CD8-positive, alpha-beta memory T cell (primary cell): ENCODE results near the gene PGM2. TPM values are rescaled to one million over a fixed set of nuclear protein-coding genes. Genes with fewer than 3 reads are reported as not detected.

Experiments used
- CTCF ChIA-PET: fragments of 350-600 bp; sonication (Branson Sonifier 250); formaldehyde crosslinking; loops from one replicate; lab custom pipeline; 2021; ENCODE audit warnings: antibody characterized with exemption; lab: Charles Lee
- POLR2A ChIA-PET: fragments of 350-600 bp; sonication (Branson Sonifier 250); formaldehyde crosslinking; loops from one replicate; lab custom pipeline; 2021; ENCODE audit warnings: antibody characterized with exemption; lab: Charles Lee
- DNase-seq, 5 donors: peaks; one replicate each; pipeline versions ENCODE4 v3.0.0 to v3.0.0-alpha.2; 2020 to 2022; ENCODE audit warnings: mixed read lengths in 1 of 5
- H3K27ac ChIP-seq: one replicate; pipeline ENCODE4 v1.7.0; 2013; ENCODE audit warnings: low read depth, mild to moderate bottlenecking, low read length, moderate library complexity
- H3K27me3 ChIP-seq: 2 replicates; pipeline ENCODE4 v1.7.0; 2013; ENCODE audit warnings: low read length, mild to moderate bottlenecking; ENCODE audit not compliant: insufficient read depth, poor library complexity, severe bottlenecking
- H3K36me3 ChIP-seq: 2 replicates; pipeline ENCODE4 v1.7.0; 2013; ENCODE audit warnings: mild to moderate bottlenecking, low read length, moderate library complexity; ENCODE audit not compliant: insufficient read depth
- H3K4me1 ChIP-seq: 2 replicates; pipeline ENCODE4 v1.7.0; 2013; ENCODE audit warnings: mild to moderate bottlenecking, low read length, moderate library complexity; ENCODE audit not compliant: insufficient read depth
- H3K4me3 ChIP-seq: 2 replicates; pipeline ENCODE4 v1.7.0; 2013; ENCODE audit warnings: mild to moderate bottlenecking, low read length
- H3K9me3 ChIP-seq: 2 replicates; pipeline ENCODE4 v1.7.0; 2013; ENCODE audit warnings: mild to moderate bottlenecking, low read length
- H3K27ac Mint-ChIP-seq, 8 donors: one replicate each; pipeline ENCODE4 v1.8.0; 2020 to 2021; ENCODE audit warnings: mixed read lengths in 8 of 8, mild to moderate bottlenecking in 6 of 8, inconsistent platforms in 3 of 8, moderate library complexity in 3 of 8
- H3K27me3 Mint-ChIP-seq, 2 donors: one replicate each; pipeline ENCODE4 v1.8.0; 2020 to 2021; ENCODE audit warnings: mixed read lengths in 2 of 2, mild to moderate bottlenecking in 1 of 2, moderate library complexity in 1 of 2
- H3K36me3 Mint-ChIP-seq, 3 donors: one replicate each; pipeline ENCODE4 v1.8.0; 2020 to 2021; ENCODE audit warnings: mixed read lengths in 3 of 3, inconsistent platforms in 1 of 3, mild to moderate bottlenecking in 1 of 3
- H3K4me1 Mint-ChIP-seq, 3 donors: one replicate each; pipeline ENCODE4 v1.8.0; 2020 to 2021; ENCODE audit warnings: mixed read lengths in 3 of 3, inconsistent platforms in 1 of 3, mild to moderate bottlenecking in 1 of 3
- H3K4me3 Mint-ChIP-seq, 7 donors: one replicate each; pipeline ENCODE4 v1.8.0; 2020 to 2021; ENCODE audit warnings: mixed read lengths in 7 of 7, mild to moderate bottlenecking in 6 of 7, moderate library complexity in 4 of 7, inconsistent platforms in 2 of 7
- H3K9me3 Mint-ChIP-seq, 5 donors: one replicate each; pipeline ENCODE4 v1.8.0; 2020 to 2022; ENCODE audit warnings: mixed read lengths in 5 of 5, mild to moderate bottlenecking in 3 of 5, moderate library complexity in 2 of 5, inconsistent platforms in 1 of 5
- polyA plus RNA-seq: library from polyadenylated mRNA; unstranded; fragments of 300-500 nt; fragmentation: Illumina TruSeq; gene quantifications from one replicate; pipeline ENCODE4 v1.2.3, GENCODE V29; 2021
- total RNA-seq, 2 experiments: library from RNA; stranded (reverse); gene quantifications; one replicate each; pipeline ENCODE4 v1.2.3, GENCODE V29; 2021

The PGM2 gene
- total and polyA plus RNA-seq, 3 experiments from 2014 or later: 18.1 to 65.9 (median 62.3) TPM

DNA sequence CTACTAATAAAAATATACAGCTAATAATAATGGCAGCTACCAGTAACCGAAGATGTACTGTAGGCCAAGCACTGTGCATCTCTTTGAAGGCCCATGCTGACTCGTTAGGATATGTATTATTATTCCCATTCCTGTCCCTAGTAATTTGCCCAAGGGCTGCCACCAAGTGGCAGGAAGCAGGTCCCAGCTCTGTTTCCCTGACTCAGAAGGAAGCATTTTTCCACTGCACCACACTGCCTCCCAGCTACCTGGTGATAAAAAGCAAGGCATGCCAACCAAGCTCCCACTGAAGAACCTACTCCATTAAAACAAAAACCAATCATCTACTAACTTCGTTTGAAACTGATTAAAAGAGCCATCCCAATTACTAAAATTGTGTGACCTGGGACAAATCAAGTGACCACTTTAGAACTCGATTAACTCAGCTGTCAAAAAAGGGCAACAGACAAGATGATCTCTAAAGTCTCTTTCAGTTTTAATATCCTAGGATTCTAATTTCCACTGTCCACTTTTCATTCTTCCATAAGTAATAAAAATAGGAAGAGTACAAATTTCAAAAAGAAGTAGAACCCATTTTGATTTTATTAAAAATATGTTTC, 24.3 kb upstream of the PGM2 start:
- POLR2A ChIA-PET: no interaction called here
- H3K27ac Mint-ChIP-seq: no peak overlapping the region
- H3K4me1 Mint-ChIP-seq: no peaks in the 10 kb centered on the region

GRCh38 chr4:37803348-37803973, 23.0 kb upstream of the PGM2 start:
- no peaks in the 10 kb centered on the region for H3K9me3 ChIP-seq
- H3K4me1 ChIP-seq: no peaks in the 10 kb centered on the region
- H3K4me3 ChIP-seq: no peak overlapping the region
- Mint-ChIP-seq H3K36me3 (no peaks in the 10 kb centered on the region), H3K9me3 (no peaks in the 10 kb centered on the region), H3K27me3 (peaks cover 2 to 7% of the 10 kb centered on the region in 2 donors), H3K4me1 (no peaks in the 10 kb centered on the region), H3K27ac (no peak overlapping the region), H3K4me3 (no peak overlapping the region)
- H3K27ac ChIP-seq: no peak overlapping the region
- H3K27me3 ChIP-seq: no peaks in the 10 kb centered on the region
- no peaks in the 10 kb centered on the region for H3K36me3 ChIP-seq
- ChIA-PET CTCF (interaction anchor here (0.9 to 1.9 kb wide), 13 partner anchors 22 to 238 kb away, joined by 3 to 8 read pairs (median 4); partner anchors contain the start of gene PGM2), POLR2A (no interaction called here)
- DNase-seq: peak in 2 of 5 donors; percentile 37 to 47

More for the DNA sequence above, 24.3 kb upstream of the PGM2 start:
- no peaks in the 10 kb centered on the region for H3K36me3 Mint-ChIP-seq
- peaks cover 2 to 7% of the 10 kb centered on the region in 2 donors for H3K27me3 Mint-ChIP-seq
- Histone ChIP-seq H3K4me3 (no peak overlapping the region), H3K27ac (no peak overlapping the region), H3K36me3 (no peaks in the 10 kb centered on the region), H3K4me1 (no peaks in the 10 kb centered on the region), H3K27me3 (no peaks in the 10 kb centered on the region), H3K9me3 (no peaks in the 10 kb centered on the region)
- CTCF ChIA-PET: interaction anchor here (0.5 to 2.0 kb wide), 9 partner anchors 11 to 241 kb away, joined by 3 to 23 read pairs (median 3); no protein-coding TSS in a partner anchor
- H3K4me3 Mint-ChIP-seq: no peak overlapping the region
- no peaks in the 10 kb centered on the region for H3K9me3 Mint-ChIP-seq
- DNase-seq: no peak

GRCh38 chr4:37805091-37805490, 21.4 kb upstream of the PGM2 start:
- no peaks in the 10 kb centered on the region for H3K9me3 Mint-ChIP-seq
- POLR2A ChIA-PET: no interaction called here

DNA sequence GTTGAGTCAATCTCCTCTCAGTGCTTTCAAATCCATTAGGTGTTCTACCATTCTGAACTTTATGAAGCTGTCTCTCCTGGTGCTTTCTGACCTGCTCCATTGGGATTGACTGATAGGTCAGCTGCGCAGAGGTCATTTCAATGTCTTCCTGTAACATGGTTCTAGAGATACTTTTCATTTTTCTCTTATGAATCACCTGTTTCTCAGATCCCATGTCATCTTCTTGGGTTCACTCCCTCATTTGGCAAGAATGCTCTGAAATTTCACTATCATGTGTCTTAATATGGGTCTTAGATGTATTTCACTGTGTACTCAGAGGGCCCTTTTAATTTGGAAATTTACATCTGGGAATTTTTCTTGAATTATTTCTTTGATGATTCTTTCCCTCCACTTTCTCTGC, 13.8 kb upstream of the PGM2 start:
- DNase-seq: no peak

More at GRCh38 chr4:37805091-37805490, 21.4 kb upstream of the PGM2 start:
- Histone ChIP-seq H3K27me3 (no peaks in the 10 kb centered on the region), H3K4me3 (no peak overlapping the region), H3K27ac (no peak overlapping the region), H3K4me1 (no peaks in the 10 kb centered on the region), H3K9me3 (no peaks in the 10 kb centered on the region), H3K36me3 (no peaks in the 10 kb centered on the region)
- Mint-ChIP-seq H3K4me1 (no peaks in the 10 kb centered on the region), H3K4me3 (no peak overlapping the region), H3K36me3 (no peaks in the 10 kb centered on the region), H3K27me3 (peaks cover 1 to 2% of the 10 kb centered on the region in 2 donors), H3K27ac (no peak overlapping the region)
- CTCF ChIA-PET: interaction anchor here (1.2 to 1.9 kb wide), 3 partner anchors 21 to 225 kb away, joined by 3 to 8 read pairs (median 3); no protein-coding TSS in a partner anchor
- DNase-seq: no peak

GRCh38 chr4:37815591-37815990, 10.9 kb upstream of the PGM2 start:
- H3K36me3 ChIP-seq: no peaks in the 10 kb centered on the region
- Mint-ChIP-seq H3K36me3 (no peaks in the 10 kb centered on the region), H3K4me1 (peaks cover 21 to 26% (median 24%) of the 10 kb centered on the region in 3 donors), H3K4me3 (peak overlapping the region; percentile 0 to 72 (median 60)), H3K27me3 (no peaks in the 10 kb centered on the region), H3K27ac (peak overlapping the region in 7 of 8 donors; percentile 16 to 97 (median 79)), H3K9me3 (peaks cover 0 to 2% (median 0%) of the 10 kb centered on the region in 5 donors)
- CTCF ChIA-PET: no interaction called here
- DNase-seq: no peak
- peak overlapping the region; percentile 40 for H3K4me3 ChIP-seq
- POLR2A ChIA-PET: no interaction called here
- H3K4me1 ChIP-seq: peaks cover 21% of the 10 kb centered on the region
- H3K27me3 ChIP-seq: no peaks in the 10 kb centered on the region
- no peak overlapping the region for H3K27ac ChIP-seq
- no peaks in the 10 kb centered on the region for H3K9me3 ChIP-seq

More for the DNA sequence above, 13.8 kb upstream of the PGM2 start:
- Mint-ChIP-seq H3K9me3 (no peaks in the 10 kb centered on the region), H3K36me3 (no peaks in the 10 kb centered on the region), H3K27ac (no peak overlapping the region), H3K27me3 (no peaks in the 10 kb centered on the region), H3K4me3 (no peak overlapping the region), H3K4me1 (peaks cover 21 to 26% (median 24%) of the 10 kb centered on the region in 3 donors)
- Histone ChIP-seq H3K9me3 (no peaks in the 10 kb centered on the region), H3K36me3 (no peaks in the 10 kb centered on the region), H3K4me3 (no peak overlapping the region), H3K27ac (no peak overlapping the region), H3K4me1 (peaks cover 21% of the 10 kb centered on the region), H3K27me3 (no peaks in the 10 kb centered on the region)
- ChIA-PET CTCF (interaction anchor here (1.5 kb wide), 1 partner anchor 11 kb away, joined by 3 read pairs; no protein-coding TSS in a partner anchor), POLR2A (no interaction called here)

- H3K4me3 Mint-ChIP-seq: peak overlapping the region; percentile 0 to 72 (median 60)
- H3K4me1 ChIP-seq: peaks cover 21% of the 10 kb centered on the region
- POLR2A ChIA-PET: no interaction called here
- CTCF ChIA-PET: no interaction called here
- H3K27me3 ChIP-seq: no peaks in the 10 kb centered on the region
- H3K36me3 ChIP-seq: no peaks in the 10 kb centered on the region
- H3K36me3 Mint-ChIP-seq: no peaks in the 10 kb centered on the region
- peaks cover 0 to 2% (median 0%) of the 10 kb centered on the region in 5 donors for H3K9me3 Mint-ChIP-seq
- H3K27ac Mint-ChIP-seq: peak overlapping the region in 7 of 8 donors; percentile 16 to 97 (median 79)
- no peak overlapping the region for H3K27ac ChIP-seq
- peaks cover 21 to 26% (median 24%) of the 10 kb centered on the region in 3 donors for H3K4me1 Mint-ChIP-seq
- H3K4me3 ChIP-seq: peak overlapping the region; percentile 40
- DNase-seq: peak in 2 of 5 donors; percentile 31 to 52
- no peaks in the 10 kb centered on the region for H3K27me3 Mint-ChIP-seq
- no peaks in the 10 kb centered on the region for H3K9me3 ChIP-seq
Measured at GRCh38 chr4:37816006-37816405, 10.5 kb upstream of the PGM2 start.

GRCh38 chr4:37816719-37817118, 9.8 kb upstream of the PGM2 start:
- ChIA-PET POLR2A (no interaction called here), CTCF (no interaction called here)
- Histone ChIP-seq H3K27me3 (no peaks in the 10 kb centered on the region), H3K4me1 (peaks cover 21% of the 10 kb centered on the region), H3K36me3 (no peaks in the 10 kb centered on the region), H3K4me3 (no peak overlapping the region), H3K9me3 (no peaks in the 10 kb centered on the region), H3K27ac (no peak overlapping the region)
- Mint-ChIP-seq H3K9me3 (peaks cover 0 to 2% (median 0%) of the 10 kb centered on the region in 5 donors), H3K4me3 (peak overlapping the region in 4 of 7 donors; percentile 14 to 72 (median 64)), H3K4me1 (peaks cover 21 to 32% (median 28%) of the 10 kb centered on the region in 3 donors), H3K27ac (peak overlapping the region in 4 of 8 donors; percentile 4 to 74 (median 15)), H3K27me3 (no peaks in the 10 kb centered on the region), H3K36me3 (no peaks in the 10 kb centered on the region)
- no peak for DNase-seq

GRCh38 chr4:37818752-37819151, 7.7 kb upstream of the PGM2 start:
- Mint-ChIP-seq H3K9me3 (peaks cover 0 to 2% (median 0%) of the 10 kb centered on the region in 5 donors), H3K36me3 (no peaks in the 10 kb centered on the region), H3K27ac (no peak overlapping the region), H3K27me3 (no peaks in the 10 kb centered on the region), H3K4me3 (no peak overlapping the region), H3K4me1 (peaks cover 26 to 38% (median 36%) of the 10 kb centered on the region in 3 donors)
- Histone ChIP-seq H3K27ac (no peak overlapping the region), H3K9me3 (no peaks in the 10 kb centered on the region), H3K27me3 (no peaks in the 10 kb centered on the region), H3K36me3 (no peaks in the 10 kb centered on the region), H3K4me1 (peaks cover 21% of the 10 kb centered on the region), H3K4me3 (no peak overlapping the region)
- ChIA-PET CTCF (interaction anchor here (0.6 to 1.5 kb wide), 4 partner anchors 9 to 158 kb away, joined by 3 read pairs; no protein-coding TSS in a partner anchor), POLR2A (no interaction called here)
- DNase-seq: no peak
